MM.1S (cell line): ENCODE measurements around the gene AQP2.

Source experiments
- EZH2phosphoT487 ChIP-seq: fragments of 300-600 bp; sonication (generic); IDR thresholded peaks from 2 replicates; pipeline ENCODE4 v1.6.1; 2018; ENCODE audit warnings: antibody characterized with exemption, low read length
- TF ChIP-seq, protein P1 (sequence below): fragments of 300-600 bp; sonication (generic); IDR thresholded peaks from 2 replicates; pipeline ENCODE4 v1.5.1; 2016; ENCODE audit warnings: antibody characterized with exemption, low read length, mixed read lengths

GRCh38 chr12:49972641-49973360 lies 22.3 kb downstream of the AQP2 start, which contains the start of gene AQP6:
- no peak for TF ChIP-seq EZH2phosphoT487
- TF ChIP-seq, protein P1, sequence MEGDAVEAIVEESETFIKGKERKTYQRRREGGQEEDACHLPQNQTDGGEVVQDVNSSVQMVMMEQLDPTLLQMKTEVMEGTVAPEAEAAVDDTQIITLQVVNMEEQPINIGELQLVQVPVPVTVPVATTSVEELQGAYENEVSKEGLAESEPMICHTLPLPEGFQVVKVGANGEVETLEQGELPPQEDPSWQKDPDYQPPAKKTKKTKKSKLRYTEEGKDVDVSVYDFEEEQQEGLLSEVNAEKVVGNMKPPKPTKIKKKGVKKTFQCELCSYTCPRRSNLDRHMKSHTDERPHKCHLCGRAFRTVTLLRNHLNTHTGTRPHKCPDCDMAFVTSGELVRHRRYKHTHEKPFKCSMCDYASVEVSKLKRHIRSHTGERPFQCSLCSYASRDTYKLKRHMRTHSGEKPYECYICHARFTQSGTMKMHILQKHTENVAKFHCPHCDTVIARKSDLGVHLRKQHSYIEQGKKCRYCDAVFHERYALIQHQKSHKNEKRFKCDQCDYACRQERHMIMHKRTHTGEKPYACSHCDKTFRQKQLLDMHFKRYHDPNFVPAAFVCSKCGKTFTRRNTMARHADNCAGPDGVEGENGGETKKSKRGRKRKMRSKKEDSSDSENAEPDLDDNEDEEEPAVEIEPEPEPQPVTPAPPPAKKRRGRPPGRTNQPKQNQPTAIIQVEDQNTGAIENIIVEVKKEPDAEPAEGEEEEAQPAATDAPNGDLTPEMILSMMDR, result no peak
